ENCODE results near the gene CAMK2D.
A peak's percentile ranks its signal among the peaks of the same experiment; 100 is the strongest.

The CAMK2D gene

DNA sequence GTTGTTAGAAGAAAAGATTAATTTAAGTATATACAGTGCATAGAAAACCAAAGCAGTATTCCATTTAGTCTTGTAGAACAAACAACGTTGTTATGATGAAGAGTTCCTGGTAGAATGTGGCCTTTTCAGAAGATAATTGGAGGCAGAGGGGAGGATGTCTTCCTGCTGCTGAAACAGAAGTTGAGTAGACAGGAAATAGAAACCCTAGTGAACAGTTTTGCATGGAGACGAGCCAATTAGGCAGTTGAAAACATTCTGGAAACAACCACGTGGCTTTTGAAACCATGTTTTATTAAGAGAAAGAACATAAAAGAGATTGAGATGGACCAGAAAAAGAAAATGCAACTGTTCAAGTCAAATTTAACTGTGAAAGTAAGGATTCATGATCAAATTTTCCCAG is 325.2 kb downstream of the CAMK2D start:
- no peak for DNase-seq (ENCODE audit: low read depth)
- no peak overlapping the region for H3K4me3 ChIP-seq (ENCODE audit: low read length)
- TF ChIP-seq, protein P1, sequence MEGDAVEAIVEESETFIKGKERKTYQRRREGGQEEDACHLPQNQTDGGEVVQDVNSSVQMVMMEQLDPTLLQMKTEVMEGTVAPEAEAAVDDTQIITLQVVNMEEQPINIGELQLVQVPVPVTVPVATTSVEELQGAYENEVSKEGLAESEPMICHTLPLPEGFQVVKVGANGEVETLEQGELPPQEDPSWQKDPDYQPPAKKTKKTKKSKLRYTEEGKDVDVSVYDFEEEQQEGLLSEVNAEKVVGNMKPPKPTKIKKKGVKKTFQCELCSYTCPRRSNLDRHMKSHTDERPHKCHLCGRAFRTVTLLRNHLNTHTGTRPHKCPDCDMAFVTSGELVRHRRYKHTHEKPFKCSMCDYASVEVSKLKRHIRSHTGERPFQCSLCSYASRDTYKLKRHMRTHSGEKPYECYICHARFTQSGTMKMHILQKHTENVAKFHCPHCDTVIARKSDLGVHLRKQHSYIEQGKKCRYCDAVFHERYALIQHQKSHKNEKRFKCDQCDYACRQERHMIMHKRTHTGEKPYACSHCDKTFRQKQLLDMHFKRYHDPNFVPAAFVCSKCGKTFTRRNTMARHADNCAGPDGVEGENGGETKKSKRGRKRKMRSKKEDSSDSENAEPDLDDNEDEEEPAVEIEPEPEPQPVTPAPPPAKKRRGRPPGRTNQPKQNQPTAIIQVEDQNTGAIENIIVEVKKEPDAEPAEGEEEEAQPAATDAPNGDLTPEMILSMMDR (IDR thresholded peaks at IDR 0.05; ENCODE audit: insufficient read depth, low read depth, low read length, missing control alignments): no peak

DNA sequence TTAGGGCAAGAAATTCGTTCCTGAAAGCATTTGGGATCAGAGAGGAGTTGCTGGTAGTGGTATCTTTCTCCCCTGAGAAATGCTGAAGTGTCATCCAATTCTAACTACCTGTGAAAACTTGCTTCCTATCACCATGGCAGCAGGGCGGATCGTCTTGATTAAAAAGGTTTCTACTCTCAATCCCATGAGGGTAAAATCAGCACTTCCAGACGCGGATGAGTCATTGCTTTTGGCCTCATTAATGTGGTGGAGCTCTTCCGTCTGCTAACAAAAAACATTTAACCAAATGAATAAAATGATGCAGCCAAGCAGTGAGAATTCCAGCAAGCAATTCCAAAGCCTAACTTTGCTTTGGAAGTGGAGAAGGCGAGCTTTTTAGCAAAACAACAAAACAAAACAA is 325.6 kb downstream of the CAMK2D start:
- no peak overlapping the region for H3K4me3 ChIP-seq (ENCODE audit: low read length)
- peak; percentile 91 for DNase-seq (ENCODE audit: low read depth)
- TF ChIP-seq, protein P1 (IDR thresholded peaks at IDR 0.05; ENCODE audit: insufficient read depth, low read depth, low read length, missing control alignments): no peak

DNA sequence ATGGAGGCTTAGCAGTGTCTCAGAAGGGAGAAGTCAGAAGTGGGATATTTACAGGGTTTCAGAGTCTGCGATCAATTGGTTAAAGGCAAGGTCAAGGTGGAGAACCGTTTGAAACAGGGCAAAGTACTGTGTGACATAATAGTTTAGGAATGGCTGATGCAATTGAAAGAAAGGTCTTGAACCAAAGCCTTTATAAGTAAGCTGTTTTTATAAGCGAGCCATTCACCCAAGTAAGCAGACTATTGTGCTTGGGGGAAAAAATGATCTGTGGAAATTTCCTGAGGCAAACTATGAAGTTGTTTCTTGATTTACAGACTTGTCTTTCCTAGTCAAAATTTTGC is 327.3 kb downstream of the CAMK2D start:
- no peak overlapping the region for H3K4me3 ChIP-seq (ENCODE audit: low read length)
- TF ChIP-seq, protein P1 (IDR thresholded peaks at IDR 0.05; ENCODE audit: insufficient read depth, low read depth, low read length, missing control alignments): no peak
- DNase-seq (ENCODE audit: low read depth): no peak

DNA sequence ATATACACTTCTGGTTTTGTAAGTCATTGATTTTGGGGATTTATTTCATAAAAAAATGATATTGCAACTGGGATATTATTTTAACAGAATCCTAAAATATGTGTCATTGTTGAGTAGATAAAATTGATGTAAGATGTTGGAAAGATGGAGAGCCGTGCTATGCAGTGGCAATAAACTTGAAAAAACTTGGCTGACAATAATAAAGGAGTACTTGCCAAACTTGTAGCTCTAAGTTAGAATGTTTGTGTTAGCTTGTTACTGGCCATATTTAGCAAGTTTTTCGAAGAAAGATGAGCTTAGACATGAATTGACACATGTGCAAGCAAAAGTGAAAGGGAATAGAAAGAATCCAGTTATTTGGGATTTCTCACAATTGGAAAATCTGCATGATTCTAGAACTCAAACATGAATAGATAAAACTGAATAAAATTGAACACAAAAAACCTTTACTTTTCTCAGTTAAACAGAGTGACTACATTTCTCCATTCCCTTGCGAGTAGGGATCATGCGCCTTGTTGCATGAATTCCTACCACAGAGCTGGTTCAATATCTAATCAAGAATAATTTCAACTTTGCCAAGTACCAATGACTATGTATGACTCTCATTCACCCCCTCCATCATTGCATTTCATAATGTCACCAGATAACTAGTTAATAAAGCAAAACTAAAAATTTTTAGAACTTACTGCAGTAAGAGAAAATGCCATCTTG is 327.8 kb downstream of the CAMK2D start:
- DNase-seq (ENCODE audit: low read depth): no peak
- no peak overlapping the region for H3K4me3 ChIP-seq (ENCODE audit: low read length)
- TF ChIP-seq, protein P1 (IDR thresholded peaks at IDR 0.05; ENCODE audit: insufficient read depth, low read depth, low read length, missing control alignments): no peak

DNA sequence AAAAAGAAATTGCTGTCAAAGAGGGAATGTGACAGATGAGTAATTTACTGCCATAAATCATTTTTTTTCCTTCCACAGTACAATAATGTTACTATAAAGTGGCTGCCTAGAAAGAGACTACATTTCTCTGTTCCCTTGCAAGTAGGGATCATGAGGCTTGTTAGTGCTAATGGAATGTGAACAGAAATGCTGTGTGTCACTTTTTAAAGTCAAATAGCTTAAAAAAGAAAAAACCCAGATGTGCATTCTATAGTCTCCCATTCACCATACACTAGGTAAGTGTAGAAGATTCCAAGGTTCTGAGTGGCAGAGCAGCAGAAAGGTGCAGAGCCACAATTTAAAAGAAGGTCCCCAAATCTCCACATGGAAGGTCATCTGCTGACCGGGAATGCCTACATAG is 328.4 kb downstream of the CAMK2D start:
- no peak overlapping the region for H3K4me3 ChIP-seq (ENCODE audit: low read length)
- TF ChIP-seq, protein P1 (IDR thresholded peaks at IDR 0.05; ENCODE audit: insufficient read depth, low read depth, low read length, missing control alignments): no peak
- no peak for DNase-seq (ENCODE audit: low read depth)

DNA sequence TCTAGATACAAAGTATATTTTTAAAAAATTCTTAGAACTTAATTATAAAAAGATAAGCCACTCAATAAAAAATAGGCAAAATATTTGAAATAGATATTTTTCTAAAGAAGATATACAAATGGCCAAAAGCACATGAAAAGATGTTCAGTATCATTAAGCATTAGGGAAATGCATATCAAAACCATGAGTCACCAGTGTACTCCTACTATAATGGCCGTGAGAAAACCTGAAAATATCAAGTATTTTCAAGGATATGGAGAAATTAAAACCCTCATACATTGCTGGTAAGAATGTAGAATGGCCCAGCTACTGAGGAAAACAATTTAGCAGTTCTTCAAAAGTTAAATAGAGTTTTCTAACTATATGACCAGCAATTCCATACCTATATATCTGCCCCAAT is 337.9 kb downstream of the CAMK2D start:
- H3K4me3 ChIP-seq (ENCODE audit: low read length): no peak overlapping the region
- DNase-seq (ENCODE audit: low read depth): peak; percentile 22
- TF ChIP-seq, protein P1 (IDR thresholded peaks at IDR 0.05; ENCODE audit: insufficient read depth, low read depth, low read length, missing control alignments): no peak

DNA sequence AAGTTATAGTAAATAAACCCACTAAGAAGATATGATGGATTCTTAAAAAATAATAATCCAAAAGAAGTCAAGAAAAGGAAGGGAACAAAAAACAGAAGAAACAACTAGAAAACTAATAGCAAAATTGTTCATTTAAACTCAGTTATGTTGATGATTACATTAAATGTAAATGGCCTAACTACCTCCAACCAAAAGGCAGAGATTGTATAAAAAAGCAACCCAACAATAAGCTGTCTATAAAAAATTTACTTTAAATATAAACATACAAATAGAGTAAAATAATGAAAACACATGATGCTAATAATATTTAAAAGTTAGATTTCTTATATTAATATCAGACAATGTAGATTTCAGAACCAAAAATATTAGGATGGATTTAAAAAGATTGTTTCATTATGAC is 340.6 kb downstream of the CAMK2D start:
- no peak for DNase-seq (ENCODE audit: low read depth)

More for the DNA sequence above, 340.6 kb downstream of the CAMK2D start:
- TF ChIP-seq, protein P1 (IDR thresholded peaks at IDR 0.05; ENCODE audit: insufficient read depth, low read depth, low read length, missing control alignments): no peak
- H3K4me3 ChIP-seq (ENCODE audit: low read length): no peak overlapping the region

All from epithelial cell of esophagus (primary cell).